ENCODE measurements around the gene BCKDHB.

DNA sequence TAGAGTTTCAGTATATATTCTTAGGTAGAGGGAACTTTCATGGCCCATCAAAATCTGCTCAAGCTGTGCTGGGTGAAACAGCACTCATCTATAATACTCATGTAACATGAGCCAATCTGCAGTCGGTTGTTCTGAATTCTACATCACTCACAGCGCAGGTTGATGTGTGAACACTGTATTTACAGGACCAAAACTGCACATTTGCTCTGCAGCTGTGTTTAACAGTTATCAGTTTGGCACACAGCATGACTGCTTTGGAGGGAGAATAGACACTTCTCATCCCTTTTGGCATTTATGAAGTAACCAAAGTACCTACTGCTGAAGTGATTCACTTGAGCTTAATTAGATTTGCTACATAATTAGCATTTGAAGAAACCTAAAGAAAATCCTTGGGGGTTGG lies 225.1 kb downstream of the BCKDHB start:
- TF ChIP-seq POLR2A (IDR thresholded peaks at IDR 0.05; ENCODE audit: low read depth, low read length): no peak
- TF ChIP-seq POLR2AphosphoS5 (IDR thresholded peaks at IDR 0.05; ENCODE audit: low read depth, low read length): no peak
- no peak for TF ChIP-seq SPI1 (IDR thresholded peaks at IDR 0.05; ENCODE audit: low read depth, low read length)
- no peak for TF ChIP-seq TAF1 (IDR thresholded peaks at IDR 0.05; ENCODE audit: low read depth, low read length)
- no peak for TF ChIP-seq PAX5 (IDR thresholded peaks at IDR 0.05; ENCODE audit: insufficient read depth, low read length, severe bottlenecking)
